GM23338 (cell line): ENCODE measurements around the gene C5orf24. TPM values are rescaled to one million over a fixed set of nuclear protein-coding genes. Genes with fewer than 3 reads are reported as not detected.
"Not testable (repeated sequence)": the region's sequence is repeated elsewhere in the genome, so short reads cannot be mapped to it uniquely, and the experiment has no call there.

Source experiments
- ATAC-seq: fragments of 200-7000 bp; cut with Tn5 transposase; 3 replicates; pipeline ENCODE4 v1.9.1; 2020
- DNase-seq: peaks from one replicate; pipeline ENCODE4 v3.0.0-alpha.2; 2015; ENCODE audit warnings: low spot score
- H2AFZ ChIP-seq: fragments of 200-600 bp; sonication (generic); 2 replicates; pipeline ENCODE4 v1.8.0; 2016; ENCODE audit warnings: antibody characterized with exemption, mild to moderate bottlenecking, moderate library complexity
- H3F3A ChIP-seq: fragments of 200-600 bp; sonication (generic); replicated peaks from 2 replicates; pipeline ENCODE4 v1.8.0; 2017; ENCODE audit warnings: antibody characterized with exemption, mixed run types, low read depth
- H3K27ac ChIP-seq: fragments of 200-600 bp; sonication (generic); 2 replicates; pipeline ENCODE4 v1.6.1; 2016; ENCODE audit warnings: low read depth
- H3K27me3 ChIP-seq: fragments of 200-600 bp; sonication (generic); 2 replicates; pipeline ENCODE4 v1.8.0; 2016; ENCODE audit warnings: mild to moderate bottlenecking, mixed run types, moderate library complexity; ENCODE audit not compliant: insufficient read depth
- H3K36me3 ChIP-seq: fragments of 200-600 bp; sonication (generic); 2 replicates; pipeline ENCODE4 v1.8.0; 2016; ENCODE audit warnings: mild to moderate bottlenecking; ENCODE audit not compliant: insufficient read depth
- H3K4me1 ChIP-seq: fragments of 200-600 bp; sonication (generic); 2 replicates; pipeline ENCODE4 v1.8.0; 2016; ENCODE audit warnings: mild to moderate bottlenecking, moderate library complexity; ENCODE audit not compliant: insufficient read depth
- H3K4me2 ChIP-seq: fragments of 200-600 bp; sonication (generic); 2 replicates; pipeline ENCODE4 v1.7.1; 2017; ENCODE audit warnings: mixed run types
- H3K4me3 ChIP-seq: fragments of 200-600 bp; sonication (generic); 2 replicates; pipeline ENCODE4 v1.6.1; 2016; ENCODE audit warnings: mixed run types
- H3K79me2 ChIP-seq: fragments of 200-600 bp; sonication (generic); replicated peaks from 2 replicates; pipeline ENCODE4 v1.8.0; 2017; ENCODE audit warnings: mild to moderate bottlenecking; ENCODE audit not compliant: insufficient read depth
- H3K9me2 ChIP-seq: fragments of 200-600 bp; sonication (generic); 2 replicates; pipeline ENCODE4 v1.8.0; 2017; ENCODE audit not compliant: insufficient read depth
- H4K20me1 ChIP-seq: fragments of 200-600 bp; sonication (generic); replicated peaks from 2 replicates; pipeline ENCODE4 v1.8.0; 2017; ENCODE audit warnings: mild to moderate bottlenecking; ENCODE audit not compliant: insufficient read depth
- H3K27ac Mint-ChIP-seq: 2 replicates; pipeline ENCODE4 v1.8.0; 2020; ENCODE audit warnings: inconsistent platforms, mild to moderate bottlenecking, moderate library complexity, mixed read lengths
- H3K27me3 Mint-ChIP-seq: 3 replicates; pipeline ENCODE4 v1.8.0; 2022; ENCODE audit warnings: low read depth, mild to moderate bottlenecking, moderate library complexity, mixed read lengths, inconsistent platforms; ENCODE audit not compliant: insufficient read depth, poor library complexity
- H3K36me3 Mint-ChIP-seq: 3 replicates; pipeline ENCODE4 v1.8.0; 2021; ENCODE audit warnings: low read depth, mild to moderate bottlenecking, inconsistent platforms, moderate library complexity, mixed read lengths
- H3K4me1 Mint-ChIP-seq: 3 replicates; pipeline ENCODE4 v1.8.0; 2020; ENCODE audit warnings: mild to moderate bottlenecking, inconsistent platforms, mixed read lengths
- H3K4me3 Mint-ChIP-seq: 3 replicates; pipeline ENCODE4 v1.8.0; 2021; ENCODE audit warnings: moderate library complexity, mild to moderate bottlenecking, inconsistent platforms, mixed read lengths
- H3K9me3 Mint-ChIP-seq: 3 replicates; pipeline ENCODE4 v1.8.0; 2020; ENCODE audit warnings: moderate library complexity, mild to moderate bottlenecking, inconsistent platforms, mixed read lengths
- CREB1 ChIP-seq: fragments of 250-450 bp; sonication (Bioruptor Pico); IDR thresholded peaks from 2 replicates; pipeline ENCODE4 v1.5.0; 2020; ENCODE audit warnings: low read depth, mild to moderate bottlenecking, moderate library complexity
- CTCF ChIP-seq, 2 experiments: fragments of 200-600 bp in 1 of 2; sonication (generic) in 1 of 2; conservative IDR thresholded peaks; 2 replicates each; pipeline versions ENCODE4 v1.5.1 to v1.6.1; 2016 to 2017; ENCODE audit warnings: antibody characterized with exemption in 2 of 2, low read depth in 2 of 2, mild to moderate bottlenecking in 2 of 2, moderate library complexity in 1 of 2
- STAT1 ChIP-seq: IDR thresholded peaks from one replicate; pipeline ENCODE4 v1.6.1; 2016; ENCODE audit warnings: antibody characterized with exemption; ENCODE audit not compliant: unreplicated experiment
- polyA plus RNA-seq: library from polyadenylated mRNA; unstranded; fragments of >200 nt; fragmentation: Nextera tagmentation; extraction: Ambion mirVana; gene quantifications from 2 replicates; pipeline ENCODE4 v1.2.1, GENCODE V29; 2016
- total RNA-seq: library from RNA; depleted of rRNA; stranded (reverse); fragments of >200 nt; shearing (Covaris generic); gene quantifications from 2 replicates; pipeline ENCODE4 v1.2.3, GENCODE V29; 2014
- TF ChIP-seq, protein P1 (sequence below): IDR thresholded peaks from one replicate; pipeline ENCODE4 v1.6.1; 2018; ENCODE audit warnings: antibody characterized with exemption; ENCODE audit not compliant: unreplicated experiment

Gene C5orf24
- total and polyA plus RNA-seq, 2 experiments from 2014 or later: 14.6 to 21.1 TPM

DNA sequence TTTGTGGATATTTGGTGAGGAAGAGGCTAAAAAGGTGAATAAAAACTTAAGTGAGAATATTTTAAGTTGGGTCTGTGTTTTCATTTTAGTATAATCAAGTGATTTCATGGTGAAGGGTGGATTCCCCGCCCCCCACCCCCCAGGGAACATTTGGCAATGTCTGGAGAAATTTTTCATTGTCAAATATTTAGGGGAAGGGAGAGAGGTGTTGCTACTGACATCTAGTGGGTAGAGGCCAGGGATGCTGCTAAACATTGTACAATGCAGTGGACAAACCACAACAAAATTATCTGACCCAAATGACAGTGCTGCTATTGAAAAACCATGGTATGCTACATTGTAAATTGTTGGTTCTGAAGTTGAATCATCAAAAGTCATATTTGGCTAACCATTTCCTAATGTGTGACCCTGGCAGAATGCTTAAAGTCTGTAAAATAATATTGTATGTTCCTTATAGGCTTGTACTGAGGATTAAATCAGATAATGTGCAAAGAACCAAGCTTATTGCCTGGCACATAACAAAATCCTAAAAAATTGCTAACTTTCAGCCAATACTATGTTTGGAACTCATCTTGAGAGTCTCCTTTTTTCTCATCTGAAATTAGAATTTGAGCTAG is 5.6 kb downstream of the C5orf24 start:
- Mint-ChIP-seq H3K4me1 (peaks cover 2% of the 10 kb centered on the region; the same call in 2 of the 3 replicates), H3K36me3 (peaks cover 26% of the 10 kb centered on the region; the same call in 2 of the 3 replicates), H3K27ac (peak overlapping the region; percentile 56; the same call in 1 of the 2 replicates), H3K27me3 (peaks cover 5% of the 10 kb centered on the region), H3K4me3 (no peak overlapping the region), H3K9me3 (no peaks in the 10 kb centered on the region)
- no peak overlapping the region for H3K4me3 ChIP-seq
- H3F3A ChIP-seq: 0 out of 2 replicates have a peak, but pooled peaks cover 9% of the 10 kb centered on the region
- peaks cover 3% of the 10 kb centered on the region; the same call in 1 of the 2 replicates for H4K20me1 ChIP-seq
- H3K79me2 ChIP-seq: peaks cover 19% of the 10 kb centered on the region
- 0 out of 2 replicates have a peak, but pooled peaks cover 6% of the 10 kb centered on the region for H3K4me1 ChIP-seq
- ATAC-seq: no peak
- no peak overlapping the region for H3K4me2 ChIP-seq
- DNase-seq: no peak
- H3K27me3 ChIP-seq: no peaks in the 10 kb centered on the region
- H3K27ac ChIP-seq: no peak overlapping the region
- TF ChIP-seq STAT1: no peak
- TF ChIP-seq CTCF (conservative IDR thresholded peaks at IDR 0.05; ENCODE audit: low read depth in 2 of 2): peak; percentile 52 to 54
- TF ChIP-seq, protein P1, sequence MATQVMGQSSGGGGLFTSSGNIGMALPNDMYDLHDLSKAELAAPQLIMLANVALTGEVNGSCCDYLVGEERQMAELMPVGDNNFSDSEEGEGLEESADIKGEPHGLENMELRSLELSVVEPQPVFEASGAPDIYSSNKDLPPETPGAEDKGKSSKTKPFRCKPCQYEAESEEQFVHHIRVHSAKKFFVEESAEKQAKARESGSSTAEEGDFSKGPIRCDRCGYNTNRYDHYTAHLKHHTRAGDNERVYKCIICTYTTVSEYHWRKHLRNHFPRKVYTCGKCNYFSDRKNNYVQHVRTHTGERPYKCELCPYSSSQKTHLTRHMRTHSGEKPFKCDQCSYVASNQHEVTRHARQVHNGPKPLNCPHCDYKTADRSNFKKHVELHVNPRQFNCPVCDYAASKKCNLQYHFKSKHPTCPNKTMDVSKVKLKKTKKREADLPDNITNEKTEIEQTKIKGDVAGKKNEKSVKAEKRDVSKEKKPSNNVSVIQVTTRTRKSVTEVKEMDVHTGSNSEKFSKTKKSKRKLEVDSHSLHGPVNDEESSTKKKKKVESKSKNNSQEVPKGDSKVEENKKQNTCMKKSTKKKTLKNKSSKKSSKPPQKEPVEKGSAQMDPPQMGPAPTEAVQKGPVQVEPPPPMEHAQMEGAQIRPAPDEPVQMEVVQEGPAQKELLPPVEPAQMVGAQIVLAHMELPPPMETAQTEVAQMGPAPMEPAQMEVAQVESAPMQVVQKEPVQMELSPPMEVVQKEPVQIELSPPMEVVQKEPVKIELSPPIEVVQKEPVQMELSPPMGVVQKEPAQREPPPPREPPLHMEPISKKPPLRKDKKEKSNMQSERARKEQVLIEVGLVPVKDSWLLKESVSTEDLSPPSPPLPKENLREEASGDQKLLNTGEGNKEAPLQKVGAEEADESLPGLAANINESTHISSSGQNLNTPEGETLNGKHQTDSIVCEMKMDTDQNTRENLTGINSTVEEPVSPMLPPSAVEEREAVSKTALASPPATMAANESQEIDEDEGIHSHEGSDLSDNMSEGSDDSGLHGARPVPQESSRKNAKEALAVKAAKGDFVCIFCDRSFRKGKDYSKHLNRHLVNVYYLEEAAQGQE: no peak
- TF ChIP-seq CREB1: no peak
- no peaks in the 10 kb centered on the region for H3K9me2 ChIP-seq
- H3K36me3 ChIP-seq: peaks cover 7% of the 10 kb centered on the region; the same call in 1 of the 2 replicates
- no peak overlapping the region for H2AFZ ChIP-seq

GRCh38 chr5:134856465-134856864 is 10.7 kb downstream of the C5orf24 start:
- not testable (repeated sequence) for H3F3A ChIP-seq, H3K9me3 Mint-ChIP-seq, H2AFZ ChIP-seq, ATAC-seq, DNase-seq, H3K27ac Mint-ChIP-seq, H4K20me1 ChIP-seq, H3K4me3 Mint-ChIP-seq, H3K27me3 Mint-ChIP-seq, H3K27ac ChIP-seq, H3K4me3 ChIP-seq, H3K79me2 ChIP-seq, H3K9me2 ChIP-seq, H3K4me2 ChIP-seq, H3K4me1 ChIP-seq, H3K27me3 ChIP-seq, H3K4me1 Mint-ChIP-seq
- H3K36me3 Mint-ChIP-seq: peaks cover 26% of the 10 kb centered on the region; the same call in 2 of the 3 replicates
- peaks cover 11% of the 10 kb centered on the region; the same call in 1 of the 2 replicates for H3K36me3 ChIP-seq
